Right lobe of liver (tissue), 6 donors: ENCODE results near the gene APBA2. TPM values are rescaled to one million over a fixed set of nuclear protein-coding genes. Genes with fewer than 3 reads are reported as not detected.

Source experiments
- ATAC-seq, 4 donors: fragments of 200-7000 bp; cut with Tn5 transposase; one replicate each; pipeline ENCODE4 v1.9.1; 2020; ENCODE audit warnings: mild to moderate bottlenecking in 4 of 4, moderate library complexity in 4 of 4
- DNase-seq, 3 donors: peaks; one replicate each; pipeline ENCODE4 v3.0.0-alpha.2; 2020
- H3K27ac ChIP-seq, 3 donors: fragments of 200-600 bp; one replicate each; pipeline ENCODE4 v1.8.0; 2022
- H3K27me3 ChIP-seq, 2 donors: fragments of 200-600 bp; one replicate each; pipeline ENCODE4 v1.8.0; 2022
- H3K36me3 ChIP-seq, 4 donors: fragments of 200-600 bp; sonication (generic) in 1 of 4; one replicate each; pipeline versions ENCODE4 v1.5.1 to v1.8.0; 2017 to 2022; ENCODE audit warnings: control low read depth in 1 of 4
- H3K4me1 ChIP-seq, 4 donors: fragments of 200-600 bp; sonication (generic) in 1 of 4; one replicate each; pipeline versions ENCODE4 v1.5.1 to v1.8.0; 2017 to 2022; ENCODE audit warnings: control low read depth in 1 of 4
- H3K4me3 ChIP-seq, 3 donors: fragments of 200-600 bp; one replicate each; pipeline ENCODE4 v1.8.0; 2022
- H3K9me3 ChIP-seq, 4 donors: fragments of 200-600 bp; sonication (generic) in 1 of 4; one replicate each; pipeline versions ENCODE4 v1.5.1 to v1.8.0; 2017 to 2022; ENCODE audit warnings: control low read depth in 1 of 4
- CTCF ChIP-seq, 4 donors: fragments of 200-600 bp in 3 of 4; fragments of 450-650 bp in 1 of 4; IDR thresholded peaks; one replicate each; pipeline versions ENCODE4 v1.5.1 to v1.8.0; 2016 to 2022; ENCODE audit warnings: antibody characterized with exemption in 4 of 4, mild to moderate bottlenecking in 2 of 4
- POLR2A ChIP-seq: fragments of 450-650 bp; IDR thresholded peaks from one replicate; pipeline ENCODE4 v1.6.1; 2017; ENCODE audit warnings: antibody characterized with exemption, mild to moderate bottlenecking
- WGBS: methylation state at CpG from one replicate; pipeline ENCODE4 v1.1.6; 2018; ENCODE audit warnings: low coverage, low lambda C conversion rate; ENCODE audit not compliant: insufficient coverage; ENCODE audit errors: missing lambda C conversion rate; 5-methylcytosine and 5-hydroxymethylcytosine counted together
- intact Hi-C, 2 donors: fragments of 100-400 bp; cut with DNase I; formaldehyde crosslinking; loops; one replicate each; pipeline versions ENCODE4 v1.11.2 to v1.14.1; 2022
- total RNA-seq, 6 experiments: library from RNA; depleted of rRNA in 2 of 6; stranded (reverse); fragments of >200 nt in 2 of 6; fragmentation: NEBNext Ultra II Directional in 3 of 6; extraction: Animal tissue kit (Norgen Biotek cat#: 25700) in 3 of 6; gene quantifications; one replicate each; pipeline versions ENCODE4 v1.1.0 to v1.2.4, GENCODE V29; 2016 to 2023
- donor health status: DM: no; HTN: yes; CAD: no.
- donor health status: DM: no; HTN: no; CAD: no.
- donor health status: DM: no; HTN: no; CAD: no.
- donor health status: DM: no; HTN: yes; CAD: no.
- donor health status: DM: no; HTN: yes; CAD: no.

Gene APBA2
- total RNA-seq, 6 experiments from 2014 or later: 0.51 to 0.75 (median 0.69) TPM

GRCh38 chr15:29066310-29066709, 180.5 kb downstream of the APBA2 start:
- intact Hi-C loops: no loop called here
- WGBS: 69% methylated on average over 5 of the region's 5 CpGs
- Histone ChIP-seq H3K4me3 (no peak overlapping the region), H3K27me3 (no peaks in the 10 kb centered on the region), H3K9me3 (no peaks in the 10 kb centered on the region), H3K4me1 (no peaks in the 10 kb centered on the region), H3K27ac (no peak overlapping the region), H3K36me3 (no peaks in the 10 kb centered on the region)
- TF ChIP-seq POLR2A (no peak), CTCF (IDR thresholded peaks at IDR 0.05) (no peak)
- no peak for ATAC-seq
- no peak for DNase-seq

GRCh38 chr15:29066838-29067237, 181.1 kb downstream of the APBA2 start:
- H3K27me3 ChIP-seq: no peaks in the 10 kb centered on the region
- no peak for DNase-seq
- H3K9me3 ChIP-seq: no peaks in the 10 kb centered on the region
- 79% methylated on average over 2 of the region's 2 CpGs for WGBS
- H3K36me3 ChIP-seq: no peaks in the 10 kb centered on the region
- no peak overlapping the region for H3K27ac ChIP-seq
- ATAC-seq: no peak
- no peaks in the 10 kb centered on the region for H3K4me1 ChIP-seq
- TF ChIP-seq POLR2A (no peak), CTCF (IDR thresholded peaks at IDR 0.05) (no peak)
- H3K4me3 ChIP-seq: no peak overlapping the region
- intact Hi-C loops: no loop called here

- H3K4me1 ChIP-seq: no peaks in the 10 kb centered on the region
- H3K36me3 ChIP-seq: no peaks in the 10 kb centered on the region
- no peak overlapping the region for H3K4me3 ChIP-seq
- H3K27ac ChIP-seq: no peak overlapping the region
- no peaks in the 10 kb centered on the region for H3K9me3 ChIP-seq
- no peaks in the 10 kb centered on the region for H3K27me3 ChIP-seq
- no peak for ATAC-seq
- 62% methylated on average over 7 of the region's 7 CpGs for WGBS
- no peak for TF ChIP-seq POLR2A
- no peak for DNase-seq
- intact Hi-C loops: no loop called here
Measured at GRCh38 chr15:29067949-29068348, 182.2 kb downstream of the APBA2 start.

GRCh38 chr15:29070471-29071231, 184.9 kb downstream of the APBA2 start:
- H3K27me3 ChIP-seq: no peaks in the 10 kb centered on the region
- H3K36me3 ChIP-seq: no peaks in the 10 kb centered on the region
- ATAC-seq: no peak
- DNase-seq: no peak
- no peak overlapping the region for H3K27ac ChIP-seq
- WGBS: 55% methylated on average over 16 of the region's 17 CpGs
- no peaks in the 10 kb centered on the region for H3K4me1 ChIP-seq
- intact Hi-C loops: no loop called here
- H3K9me3 ChIP-seq: no peaks in the 10 kb centered on the region
- no peak for TF ChIP-seq CTCF (IDR thresholded peaks at IDR 0.05)
- no peak for TF ChIP-seq POLR2A
- H3K4me3 ChIP-seq: no peak overlapping the region

- H3K27me3 ChIP-seq: no peaks in the 10 kb centered on the region
- ATAC-seq: no peak
- 47% methylated on average over 6 of the region's 11 CpGs for WGBS
- H3K36me3 ChIP-seq: no peaks in the 10 kb centered on the region
- H3K9me3 ChIP-seq: no peaks in the 10 kb centered on the region
- no peak overlapping the region for H3K4me3 ChIP-seq
- H3K27ac ChIP-seq: no peak overlapping the region
- intact Hi-C loops: no loop called here
- no peak for DNase-seq
- H3K4me1 ChIP-seq: no peaks in the 10 kb centered on the region
- no peak for TF ChIP-seq CTCF (IDR thresholded peaks at IDR 0.05)
- no peak for TF ChIP-seq POLR2A
Measured at GRCh38 chr15:29071232-29071881, 185.6 kb downstream of the APBA2 start.
